GM19193 (cell line): ENCODE data around the gene CHAF1B.
A peak's percentile ranks its signal among the peaks of the same experiment; 100 is the strongest.

ENCODE experiments used
- POLR2A ChIP-seq: IDR thresholded peaks from 4 replicates; pipeline ENCODE4 v1.6.1; 2011; ENCODE audit not compliant: insufficient read depth, insufficient read length; ENCODE audit errors: extremely low read depth

CHAF1B gene

DNA sequence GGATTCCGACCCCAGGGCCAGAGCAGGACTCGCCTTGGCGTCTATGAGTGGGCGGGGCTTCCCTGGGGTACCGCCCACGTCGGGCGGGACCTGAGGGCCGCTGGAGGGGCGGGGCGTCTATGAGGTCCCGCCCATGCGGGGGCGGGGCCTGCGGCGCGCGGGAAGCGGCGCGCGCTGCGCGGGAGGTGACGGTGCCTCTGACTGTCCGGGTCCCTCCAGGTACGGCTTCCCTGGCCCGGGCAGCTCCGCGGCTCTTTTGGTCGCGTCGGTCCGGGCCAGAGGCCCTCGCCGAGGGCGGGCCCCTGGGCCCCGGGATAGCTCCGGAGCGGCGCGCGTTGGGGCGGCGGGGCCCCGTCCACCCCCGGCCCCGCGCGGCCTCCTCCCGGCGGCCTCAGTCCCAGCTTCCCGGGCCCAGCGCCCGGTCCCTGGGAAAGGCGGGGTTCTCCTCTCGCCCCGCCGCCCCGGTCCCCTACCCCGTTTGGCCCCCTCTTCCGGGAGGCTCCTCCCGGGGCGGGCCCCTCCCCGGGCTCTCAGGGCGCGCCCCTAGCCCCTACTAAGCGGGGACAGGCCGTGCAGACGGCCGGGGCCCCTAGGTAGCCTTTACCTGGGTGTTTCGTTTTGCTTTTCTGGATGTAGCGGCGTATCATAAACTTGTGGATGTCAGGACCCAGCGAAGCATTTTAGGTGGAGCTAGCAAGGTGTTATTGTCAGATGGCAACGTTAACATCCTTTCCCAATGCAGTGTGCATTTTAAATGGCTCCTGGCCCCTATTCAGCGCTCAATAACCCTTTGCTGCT is at the start of gene CHAF1B:
CHAF1B (plus strand) TSS at position 160 of the 798 bp plus-strand sequence. CDS start 745 bp downstream, outside the sequence.
- peak; percentile 76 for TF ChIP-seq POLR2A

DNA sequence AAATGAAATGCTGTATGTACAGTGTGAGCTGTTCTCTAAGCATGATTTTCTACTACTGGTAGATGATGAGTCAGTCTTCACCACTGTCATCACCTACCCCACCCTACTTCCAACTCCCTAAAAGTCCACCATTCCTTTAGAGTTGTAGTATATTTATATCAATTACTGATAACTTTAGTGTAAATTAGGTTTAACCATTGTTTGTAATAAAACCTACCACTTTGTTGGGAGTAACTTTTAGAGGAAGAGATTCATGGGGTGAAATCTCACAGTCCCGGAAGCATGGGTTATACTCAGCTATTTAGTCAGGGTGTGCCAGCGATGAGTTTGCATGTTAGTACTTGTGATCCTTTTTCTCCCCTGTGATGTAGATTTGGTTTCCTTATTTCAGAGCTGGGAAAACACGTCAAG is 48.1 kb upstream of the CHAF1B start:
- no peak for TF ChIP-seq POLR2A

DNA sequence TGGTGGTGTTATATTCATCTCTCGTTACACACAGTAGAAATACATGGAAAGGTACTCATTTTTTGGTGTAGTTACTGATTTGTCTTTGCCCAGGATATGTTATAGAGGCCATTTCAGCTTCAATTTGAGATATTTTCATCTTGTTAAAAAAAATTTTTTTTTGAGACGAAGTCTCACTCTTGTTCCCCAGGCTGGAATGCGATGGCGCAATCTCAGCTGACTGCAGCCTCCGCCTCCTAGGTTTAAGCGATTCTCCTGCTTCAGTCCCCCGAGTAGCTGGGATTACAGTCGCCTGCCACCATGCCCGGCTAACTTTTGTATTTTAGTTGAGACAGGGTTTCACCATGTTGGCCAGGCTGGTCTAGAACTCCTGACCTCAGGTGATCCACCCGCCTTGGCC is 46.2 kb upstream of the CHAF1B start:
- TF ChIP-seq POLR2A = no peak

DNA sequence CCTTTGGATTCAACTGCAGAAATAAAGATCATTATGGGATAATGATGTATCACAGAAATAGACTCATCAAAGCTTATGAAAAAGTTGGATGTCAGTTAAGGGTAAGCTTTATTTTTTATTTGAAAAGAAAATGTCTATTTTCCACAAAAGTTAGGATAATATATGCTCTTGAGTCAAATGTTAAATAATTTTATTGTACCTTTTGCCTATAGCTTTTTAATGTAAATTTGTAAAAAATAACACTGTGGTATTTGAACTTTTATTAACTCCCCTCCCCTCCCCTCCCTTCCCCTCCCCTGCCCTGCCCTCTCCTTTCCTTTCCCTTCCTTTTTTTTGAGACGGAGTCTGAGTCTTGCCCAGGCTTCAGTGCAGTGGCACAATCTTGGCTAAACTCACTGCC is 40.3 kb upstream of the CHAF1B start:
- no peak for TF ChIP-seq POLR2A

DNA sequence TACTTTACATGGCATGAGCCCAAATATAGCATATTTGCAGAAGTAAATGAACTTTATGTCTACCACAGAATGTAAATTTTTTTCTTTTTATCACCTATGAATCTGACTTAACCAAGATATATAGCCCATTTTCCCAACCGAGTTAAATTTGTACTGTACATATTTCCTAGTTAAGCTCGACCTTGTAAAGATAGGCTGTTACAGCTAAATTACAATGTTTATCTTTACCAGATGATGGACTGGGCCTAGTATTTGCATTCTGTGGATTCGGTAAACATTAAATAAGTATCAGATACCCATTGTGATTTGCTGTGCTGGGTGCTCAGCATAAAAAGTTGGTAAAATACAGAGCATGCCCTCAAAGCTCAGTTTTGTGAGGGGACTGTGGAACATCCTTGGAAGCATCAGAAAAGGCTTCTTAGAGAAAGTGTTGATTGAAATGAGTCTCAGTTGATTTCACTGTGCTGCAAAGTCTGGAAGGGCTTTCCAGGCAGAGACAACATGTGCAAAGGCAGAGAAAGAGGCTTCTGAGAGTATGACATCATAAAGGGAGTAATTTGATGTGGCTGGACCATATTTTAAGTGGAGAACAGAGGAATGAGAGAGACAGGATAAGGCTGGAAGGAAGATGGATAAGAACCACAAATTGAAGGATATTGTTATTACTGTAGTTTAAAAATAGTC is 37.8 kb upstream of the CHAF1B start:
- no peak for TF ChIP-seq POLR2A

DNA sequence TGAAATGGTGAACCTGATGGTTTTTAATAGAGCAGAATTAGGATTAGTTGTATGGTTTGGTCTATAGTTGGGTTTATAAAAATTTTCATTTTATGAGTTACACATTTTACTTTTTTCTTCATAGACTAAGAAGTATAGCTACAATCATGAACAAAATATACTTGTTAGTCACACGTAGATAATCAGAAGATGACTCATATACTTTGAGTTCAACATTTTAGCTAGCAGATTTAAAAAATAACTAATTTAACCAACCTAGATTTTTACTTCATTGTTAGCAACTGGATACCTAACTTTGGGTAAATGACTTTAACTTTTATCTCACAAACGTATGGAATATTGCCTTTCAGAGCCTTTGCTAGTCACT is 37.2 kb upstream of the CHAF1B start:
- no peak for TF ChIP-seq POLR2A

DNA sequence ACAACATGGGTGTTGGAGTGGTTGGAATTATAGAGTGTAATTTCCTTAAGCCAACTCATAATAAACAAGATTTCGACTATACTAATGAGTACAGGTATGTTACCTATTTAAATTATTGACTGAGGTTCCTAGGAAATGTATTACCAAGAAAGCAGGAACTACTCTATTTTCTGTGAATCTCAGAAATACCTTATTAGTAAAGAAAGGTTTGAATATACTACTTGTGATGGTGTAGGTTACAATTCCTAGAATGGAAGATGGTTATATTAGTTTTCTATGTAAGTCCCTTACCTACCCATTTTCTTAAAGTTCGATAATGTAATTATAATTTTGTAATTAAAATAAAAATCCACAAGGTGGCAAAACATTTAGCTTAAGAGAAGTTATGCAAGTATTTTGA is 35.9 kb upstream of the CHAF1B start:
- TF ChIP-seq POLR2A = no peak

DNA sequence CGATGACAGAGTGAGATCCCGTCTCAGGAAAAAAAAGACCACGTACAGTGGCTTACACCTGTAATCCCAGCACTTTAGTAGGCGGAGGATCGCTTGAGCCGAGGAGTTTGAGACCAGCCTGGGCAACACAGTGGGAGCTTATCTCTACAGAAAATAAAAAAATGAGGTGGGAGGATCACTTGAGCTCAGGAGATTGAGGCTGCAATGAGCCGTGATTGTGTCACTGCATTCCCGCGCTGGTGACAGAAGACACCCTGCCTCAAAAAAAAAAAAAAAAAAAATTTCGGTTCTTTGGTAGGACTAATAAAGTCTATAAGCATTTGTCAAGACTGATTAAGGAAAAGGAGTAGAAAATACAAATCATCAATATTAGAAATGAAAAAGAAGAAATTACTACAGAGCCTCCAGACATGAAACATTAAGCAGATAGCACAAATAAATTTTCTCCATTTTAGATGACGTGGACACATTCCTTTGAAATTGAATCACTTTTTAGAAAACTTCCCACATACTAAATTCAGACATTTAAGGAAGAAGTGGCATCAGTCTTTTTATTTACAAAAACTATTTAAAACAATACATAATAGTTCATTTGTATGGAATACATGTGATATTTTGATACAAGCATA is 34.8 kb upstream of the CHAF1B start:
- TF ChIP-seq POLR2A = no peak

DNA sequence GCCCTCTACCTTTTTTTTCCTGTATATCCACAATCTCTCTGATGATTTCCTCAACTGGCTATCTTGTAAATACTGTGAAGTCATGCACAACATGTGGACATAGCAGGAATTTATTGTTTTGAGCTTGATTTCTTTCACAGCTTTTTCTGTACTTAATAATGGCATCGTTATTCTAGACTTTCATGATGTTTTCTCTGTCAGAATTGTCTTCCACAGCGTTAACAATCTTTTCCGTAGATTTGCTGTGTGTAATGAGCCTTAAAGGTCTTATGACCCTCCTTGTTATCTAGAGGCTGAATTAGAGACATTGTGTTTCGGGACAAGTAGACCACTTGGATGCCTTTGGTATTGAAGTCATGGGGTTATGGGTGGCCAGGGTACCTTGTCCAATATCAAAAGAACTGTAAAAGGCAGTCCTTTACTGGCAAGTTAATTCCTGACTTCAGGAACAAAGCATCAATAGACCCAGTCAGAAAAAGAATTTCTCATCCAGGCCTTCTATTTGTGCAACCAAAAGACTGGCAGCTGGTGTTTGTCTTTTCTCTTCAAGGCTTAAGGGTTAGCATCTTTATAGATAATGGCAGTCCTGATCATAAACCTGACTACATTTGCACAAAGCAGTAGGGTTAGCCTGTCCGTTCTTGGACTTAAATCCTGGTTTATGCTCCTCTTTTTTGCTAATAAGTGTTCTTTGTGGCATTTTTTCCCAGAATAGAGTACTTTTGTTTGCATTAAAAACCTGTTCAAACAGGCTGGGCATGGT is 30.1 kb upstream of the CHAF1B start:
- TF ChIP-seq POLR2A = no peak

DNA sequence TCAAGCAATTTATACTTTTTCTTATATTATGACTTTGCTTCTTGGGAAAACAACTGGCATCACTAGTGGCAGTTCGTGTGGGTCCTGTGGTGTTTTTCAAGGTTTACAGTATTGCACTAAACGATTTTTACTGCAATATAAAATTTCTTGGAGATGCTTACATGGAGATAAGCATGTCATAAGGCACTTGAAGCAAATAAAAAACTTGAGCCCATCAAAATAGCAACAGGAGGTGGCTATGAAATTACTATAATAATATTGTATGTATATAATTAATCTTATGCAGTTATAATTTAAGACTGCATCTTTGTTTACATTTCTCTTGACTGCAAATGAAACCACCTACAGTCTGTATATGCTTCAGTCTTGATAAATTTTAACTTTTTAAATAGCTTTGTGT is 29.3 kb upstream of the CHAF1B start:
- TF ChIP-seq POLR2A = no peak

DNA sequence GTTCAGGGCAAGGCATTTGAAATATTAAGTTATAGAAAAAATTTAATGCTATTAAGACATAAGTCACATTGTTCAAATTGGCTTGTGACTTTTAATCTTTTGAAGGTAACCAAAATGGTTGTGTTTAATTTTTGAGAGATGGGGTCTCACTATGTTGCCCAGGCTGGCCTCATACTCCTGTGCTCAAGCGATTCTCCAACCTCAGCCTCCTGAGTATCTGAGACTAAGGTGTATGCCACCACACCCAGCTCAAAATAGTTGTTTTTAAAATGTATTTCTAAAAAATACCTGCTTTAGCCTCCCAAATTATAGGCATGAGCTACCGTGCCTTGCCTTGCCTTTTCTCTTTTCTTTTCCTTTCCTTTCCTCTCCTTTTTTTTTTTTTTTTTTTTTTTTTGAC is 26.0 kb upstream of the CHAF1B start:
- TF ChIP-seq POLR2A = no peak

DNA sequence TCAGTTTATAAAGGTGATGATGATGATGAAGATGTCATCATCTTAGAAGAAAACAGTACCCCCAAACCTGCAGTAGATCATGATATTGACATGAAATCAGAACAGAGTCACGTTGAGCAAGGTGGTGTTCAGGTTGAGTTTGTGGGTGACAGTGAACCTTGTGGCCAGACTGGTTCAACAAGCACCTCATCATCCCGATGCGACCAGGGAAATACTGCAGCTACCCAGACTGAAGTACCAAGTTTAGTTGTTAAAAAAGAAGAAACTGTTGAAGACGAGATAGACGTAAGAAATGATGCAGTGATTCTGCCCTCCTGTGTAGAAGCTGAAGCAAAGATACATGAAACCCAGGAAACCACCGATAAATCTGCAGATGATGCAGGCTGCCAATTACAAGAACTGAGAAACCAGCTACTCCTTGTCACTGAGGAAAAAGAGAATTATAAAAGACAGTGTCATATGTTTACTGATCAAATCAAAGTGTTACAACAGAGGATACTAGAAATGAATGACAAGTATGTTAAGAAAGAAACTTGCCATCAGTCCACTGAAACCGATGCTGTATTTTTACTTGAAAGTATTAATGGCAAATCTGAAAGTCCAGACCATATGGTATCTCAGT is 16.0 kb upstream of the CHAF1B start:
- no peak for TF ChIP-seq POLR2A

DNA sequence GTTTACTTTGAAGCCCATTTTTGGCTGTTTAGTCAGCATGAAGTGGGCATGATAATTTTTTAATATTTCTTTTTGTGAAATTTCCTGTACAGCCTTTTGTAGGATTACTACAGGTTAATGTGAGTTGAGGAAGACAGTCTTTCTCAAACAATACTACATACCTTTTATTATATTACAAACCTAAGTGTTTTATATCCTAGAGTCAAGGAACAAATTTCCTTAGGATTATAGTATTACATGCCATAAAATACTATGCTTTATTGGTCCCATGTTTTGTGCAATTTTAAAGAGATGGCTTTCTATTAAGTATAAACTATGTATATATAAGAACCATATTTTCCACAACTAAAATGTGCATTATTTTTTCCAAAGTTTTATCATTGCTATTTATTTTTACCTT is 9.2 kb upstream of the CHAF1B start:
- no peak for TF ChIP-seq POLR2A

DNA sequence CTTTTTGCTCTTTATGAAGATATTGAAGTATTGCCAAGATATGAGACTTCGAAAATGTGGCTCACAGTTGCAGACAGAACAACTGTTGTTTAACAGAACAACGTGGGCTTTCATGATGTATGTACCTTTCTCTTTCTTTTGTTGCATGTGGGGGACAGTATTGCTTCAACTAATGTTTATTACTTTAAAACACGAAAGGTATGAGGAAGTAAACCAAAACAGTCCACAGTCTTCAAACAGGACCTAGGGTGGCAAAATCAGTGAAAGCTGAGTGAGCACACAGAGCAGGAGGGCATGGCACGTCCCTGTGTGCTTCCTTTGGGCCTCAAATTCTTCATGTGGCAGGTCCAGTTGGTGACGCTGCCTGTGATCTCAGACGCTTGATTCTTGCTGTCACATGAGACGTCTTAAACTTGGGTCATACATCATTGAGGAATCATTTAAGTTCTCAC is 7.8 kb upstream of the CHAF1B start:
- TF ChIP-seq POLR2A = no peak

DNA sequence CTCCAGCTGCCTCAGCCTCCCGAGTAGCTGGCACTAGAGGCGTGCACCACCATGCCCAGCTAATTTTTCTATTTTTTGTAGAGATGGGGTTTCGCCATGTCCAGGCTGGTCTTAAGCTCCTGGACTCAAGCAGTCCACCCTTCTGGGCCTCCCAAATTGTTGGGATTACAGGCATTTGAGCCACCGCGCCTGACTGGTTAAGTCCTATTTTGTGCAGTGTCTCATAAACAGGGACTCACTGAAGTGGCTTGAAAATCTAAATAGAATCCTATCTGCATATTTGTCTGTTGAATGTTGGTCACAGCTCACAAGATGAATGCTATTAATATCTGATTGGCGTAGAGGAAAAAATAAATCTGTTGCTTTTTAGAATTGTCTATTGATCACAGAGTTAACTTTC is 5.9 kb upstream of the CHAF1B start:
- no peak for TF ChIP-seq POLR2A

DNA sequence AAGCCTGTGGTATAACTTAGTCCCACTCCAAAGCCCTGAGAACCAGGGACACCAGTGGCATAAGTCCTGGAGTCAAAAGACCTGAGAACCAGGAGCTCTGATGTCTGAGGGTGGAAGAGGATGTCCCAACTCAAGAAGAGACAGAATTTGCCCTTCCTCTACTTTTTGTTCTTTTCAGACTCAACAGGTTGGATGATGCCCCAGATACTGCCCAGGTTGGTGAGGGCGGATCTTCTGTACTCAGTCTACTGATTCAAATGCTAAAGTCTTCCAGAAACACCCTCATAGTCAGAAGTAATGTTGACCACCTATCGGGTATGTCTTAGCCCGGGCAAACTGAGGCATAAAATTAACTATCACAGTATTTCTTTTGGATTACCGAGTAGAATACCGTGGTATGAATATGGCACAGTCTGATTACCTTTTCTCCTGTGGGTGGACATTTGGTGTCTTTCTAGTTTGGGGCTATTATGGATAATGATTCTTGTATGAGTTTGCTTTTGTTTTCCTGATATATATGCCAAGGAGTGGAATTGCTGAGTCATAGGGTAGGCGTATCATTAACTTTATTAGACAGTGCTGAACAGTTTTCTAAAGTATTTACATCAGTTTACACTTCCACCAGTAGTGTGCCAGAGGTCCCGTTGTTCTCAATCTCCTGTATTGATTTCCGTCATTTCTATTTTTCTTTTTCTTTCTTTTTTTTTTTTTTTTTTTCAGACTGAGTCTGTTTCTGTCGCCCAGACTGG is 3.2 kb upstream of the CHAF1B start:
- TF ChIP-seq POLR2A = no peak
